HCT116 (cell line): ENCODE data around the gene ZNHIT1. TPM values are rescaled to one million over a fixed set of nuclear protein-coding genes. Genes with fewer than 3 reads are reported as not detected.

ENCODE experiments used
- ATAC-seq: fragments of 200-7000 bp; cut with Tn5 transposase; 2 replicates; pipeline ENCODE4 v1.9.1; 2020; ENCODE audit warnings: mild to moderate bottlenecking, moderate library complexity
- BruUV-seq: library from RNA; stranded (reverse); fragments of 400-500 nt; replicated peaks from 2 replicates; lab custom pipeline; 2021; lab: Mats Ljungman, UMichigan
- CTCF ChIA-PET: fragments of 300-600 bp; sonication (Branson Sonifier 250); formaldehyde crosslinking; loops from one replicate; lab custom pipeline; 2021; ENCODE audit warnings: antibody characterized with exemption; lab: Charles Lee
- POLR2A ChIA-PET: fragments of 300-600, 350-600 bp; sonication (Branson Sonifier 250); formaldehyde crosslinking; loops from one replicate; lab custom pipeline; 2021; ENCODE audit warnings: antibody characterized with exemption; lab: Charles Lee
- RAD21 ChIA-PET, 2 experiments: fragments of 300-600 bp; sonication (Branson Sonifier 250); formaldehyde crosslinking; loops; one replicate each; lab custom pipeline; 2023; ENCODE audit warnings: low total read pairs in 2 of 2; ENCODE audit not compliant: uncharacterized antibody in 2 of 2, unreplicated experiment in 2 of 2, low non-redundant PET in 1 of 2; lab: Charles Lee
- DNase-seq: peaks from one replicate; pipeline ENCODE4 v3.0.0-alpha.2; 2010; ENCODE audit warnings: low read depth, low spot score
- H2AFZ ChIP-seq: fragments of 200-600 bp; shearing (Covaris generic), sonication (generic); 2 replicates; pipeline ENCODE4 v1.6.1; 2017; ENCODE audit warnings: low read depth, mixed run types, mixed read lengths, antibody characterized with exemption, low read length; ENCODE audit not compliant: poor library complexity, severe bottlenecking
- H3K27ac ChIP-seq: 2 replicates; pipeline ENCODE4 v1.5.1; 2012; ENCODE audit warnings: low read depth, low read length
- H3K27me3 ChIP-seq: fragments of 200-600 bp; sonication (generic); 2 replicates; pipeline ENCODE4 v1.6.1; 2016; ENCODE audit warnings: mixed run types, low read length, mixed read lengths; ENCODE audit not compliant: insufficient read depth
- H3K36me3 ChIP-seq, 2 experiments: fragments of 200-500 bp in 1 of 2; fragments of 200-600 bp in 1 of 2; sonication (Bioruptor generic) in 1 of 2; sonication (generic) in 1 of 2; 2 replicates each; pipeline versions ENCODE4 v1.5.1 to v1.6.1; 2014 to 2016; ENCODE audit warnings: low read length in 2 of 2, inconsistent platforms in 1 of 2, mixed read lengths in 1 of 2, mixed run types in 1 of 2; ENCODE audit not compliant: insufficient read depth in 2 of 2, control insufficient read depth in 1 of 2
- H3K4me1 ChIP-seq, 2 experiments: fragments of 200-600 bp in 1 of 2; sonication (generic) in 1 of 2; 2 replicates each; pipeline versions ENCODE4 v1.5.1 to v1.6.1; 2012 to 2017; ENCODE audit warnings: low read length in 2 of 2, inconsistent platforms in 1 of 2, mild to moderate bottlenecking in 1 of 2, mixed read lengths in 1 of 2, mixed run types in 1 of 2, moderate library complexity in 1 of 2; ENCODE audit not compliant: insufficient read depth in 2 of 2, control insufficient read depth in 1 of 2
- H3K4me2 ChIP-seq: fragments of 200-600 bp; sonication (generic); 2 replicates; pipeline ENCODE4 v1.6.1; 2017; ENCODE audit warnings: mixed run types, low read length, mixed read lengths
- H3K4me3 ChIP-seq, 2 experiments: fragments of 200-600 bp in 1 of 2; sonication (generic) in 1 of 2; replicated peaks in 1 of 2; 2 replicates each; pipeline ENCODE4 v1.5.1; 2011 to 2016; ENCODE audit warnings: low read length in 2 of 2, control low read depth in 1 of 2, low read depth in 1 of 2, mild to moderate bottlenecking in 1 of 2, mixed read lengths in 1 of 2, mixed run types in 1 of 2
- H3K79me2 ChIP-seq: fragments of 200-600 bp; sonication (generic); 2 replicates; pipeline ENCODE4 v1.6.1; 2017; ENCODE audit warnings: mild to moderate bottlenecking, mixed run types, low read length, moderate library complexity, mixed read lengths; ENCODE audit not compliant: insufficient read depth
- H3K9ac ChIP-seq: fragments of 200-600 bp; sonication (generic); 2 replicates; pipeline ENCODE4 v1.6.1; 2016; ENCODE audit warnings: low read length, mixed read lengths
- H3K9me2 ChIP-seq: fragments of 200-600 bp; sonication (generic), shearing (Covaris generic); 2 replicates; pipeline ENCODE4 v1.6.1; 2017; ENCODE audit warnings: mixed run types, mild to moderate bottlenecking, moderate library complexity; ENCODE audit not compliant: insufficient read depth
- H3K9me3 ChIP-seq, 2 experiments: fragments of 200-500 bp in 1 of 2; fragments of 200-600 bp in 1 of 2; sonication (Bioruptor generic) in 1 of 2; sonication (generic) in 1 of 2; 2 replicates each; pipeline ENCODE4 v1.6.1; 2014 to 2017; ENCODE audit warnings: low read length in 2 of 2, mixed read lengths in 2 of 2, inconsistent platforms in 1 of 2, low read depth in 1 of 2, mild to moderate bottlenecking in 1 of 2, mixed run types in 1 of 2, moderate library complexity in 1 of 2; ENCODE audit not compliant: control insufficient read depth in 1 of 2, insufficient read depth in 1 of 2
- H4K20me1 ChIP-seq: fragments of 200-600 bp; sonication (generic), shearing (Covaris generic); 2 replicates; pipeline ENCODE4 v1.6.1; 2017; ENCODE audit warnings: mixed run types, mild to moderate bottlenecking, moderate library complexity; ENCODE audit not compliant: insufficient read depth
- EZH2phosphoT487 ChIP-seq: fragments of 200-600 bp; IDR thresholded peaks from 2 replicates; pipeline ENCODE4 v1.6.1; 2018; ENCODE audit warnings: antibody characterized with exemption, borderline replicate concordance
- TCF7L2 ChIP-seq: IDR thresholded peaks from 2 replicates; pipeline ENCODE4 v1.7.0; 2011; ENCODE audit warnings: borderline replicate concordance, inconsistent platforms; ENCODE audit not compliant: insufficient read depth, insufficient read length; ENCODE audit errors: extremely low read depth
- intact Hi-C: fragments of 100-400 bp; cut with micrococcal nuclease; formaldehyde crosslinking; loops from 2 replicates; pipeline ENCODE4 v1.10.0; 2022
- total RNA-seq: library from RNA; stranded (reverse); gene quantifications from one replicate; pipeline ENCODE4 v1.2.1, GENCODE V29; 2021; ENCODE audit not compliant: unreplicated experiment

The ZNHIT1 gene
- total RNA-seq, 1 experiment from 2014 or later, result 69.4 TPM

- H3K4me3 ChIP-seq, result no peak overlapping the region
- ChIA-PET POLR2A (no interaction called here), CTCF (no interaction called here), RAD21 (no interaction called here)
- no peaks in the 10 kb centered on the region for H4K20me1 ChIP-seq
- H3K27ac ChIP-seq, result 0 out of 2 replicates have a peak overlapping the region, but pooled peaks have one; percentile 4
- no peak overlapping the region for H3K4me2 ChIP-seq
- H3K79me2 ChIP-seq, result peaks cover 43% of the 10 kb centered on the region
- intact Hi-C loops, result no loop called here
- H2AFZ ChIP-seq, result no peak overlapping the region
- DNase-seq (no peak), ATAC-seq (no peak)
- BruUV-seq, result no TSS peak
- peaks cover 5 to 9% of the 10 kb centered on the region in 2 experiments; a peak in 2 of 4 replicates for H3K36me3 ChIP-seq
- H3K9me3 ChIP-seq, result no peaks in the 10 kb centered on the region
- H3K9ac ChIP-seq, result no peak overlapping the region
- H3K27me3 ChIP-seq, result no peaks in the 10 kb centered on the region
- no peak for TF ChIP-seq TCF7L2
- H3K9me2 ChIP-seq, result no peaks in the 10 kb centered on the region
- H3K4me1 ChIP-seq, result peaks cover 14 to 22% of the 10 kb centered on the region in 2 experiments
Observed at GRCh38 chr7:101241443-101242349, 23.7 kb downstream of the ZNHIT1 start.

- ChIA-PET POLR2A (interaction anchor here (0.7 to 2.9 kb wide), 5 partner anchors 9 to 100 kb away, joined by 3 to 11 read pairs (median 3); partner anchors contain the start of genes PLOD3 and ZNHIT1), RAD21 (interaction anchor here in 1 of 2 experiments (2.0 kb wide), 1 partner anchor 100 kb away, joined by 6 read pairs; no protein-coding TSS in a partner anchor), CTCF (interaction anchor here (0.8 to 2.5 kb wide), 13 partner anchors 8 to 149 kb away, joined by 3 to 38 read pairs (median 4); partner anchors contain the start of genes PLOD3 and ZNHIT1)
- Histone ChIP-seq H3K27me3 (no peaks in the 10 kb centered on the region), H3K4me1 (peaks cover 14 to 22% of the 10 kb centered on the region in 2 experiments), H3K79me2 (peaks cover 59% of the 10 kb centered on the region), H4K20me1 (no peaks in the 10 kb centered on the region), H3K4me2 (peak overlapping the region; percentile 98), H2AFZ (no peak overlapping the region), H3K9me2 (no peaks in the 10 kb centered on the region), H3K4me3 (peak overlapping the region; percentile 99 to 100), H3K9ac (peak overlapping the region; percentile 86), H3K27ac (peak overlapping the region; percentile 89), H3K9me3 (no peaks in the 10 kb centered on the region), H3K36me3 (peaks cover 5 to 9% of the 10 kb centered on the region in 2 experiments; a peak in 3 of 4 replicates)
- intact Hi-C loops, result loop anchor here (1.0 kb wide), 1 partner anchor 100 kb away; no protein-coding TSS in a partner anchor
- no TSS peak for BruUV-seq
- ATAC-seq (no peak), DNase-seq (no peak)
- TF ChIP-seq EZH2phosphoT487, result no peak
Observed at GRCh38 chr7:101243646-101244374, 25.8 kb downstream of the ZNHIT1 start.
